Measurements from ENCODE around the gene CAMTA1.

CAMTA1 gene

GRCh38 chr1:7568901-7569524 is 783.8 kb downstream of the CAMTA1 start:
- H3K4me3 ChIP-seq (ENCODE audit: low read depth, low read length) = no peak overlapping the region
- TF ChIP-seq, protein P1, sequence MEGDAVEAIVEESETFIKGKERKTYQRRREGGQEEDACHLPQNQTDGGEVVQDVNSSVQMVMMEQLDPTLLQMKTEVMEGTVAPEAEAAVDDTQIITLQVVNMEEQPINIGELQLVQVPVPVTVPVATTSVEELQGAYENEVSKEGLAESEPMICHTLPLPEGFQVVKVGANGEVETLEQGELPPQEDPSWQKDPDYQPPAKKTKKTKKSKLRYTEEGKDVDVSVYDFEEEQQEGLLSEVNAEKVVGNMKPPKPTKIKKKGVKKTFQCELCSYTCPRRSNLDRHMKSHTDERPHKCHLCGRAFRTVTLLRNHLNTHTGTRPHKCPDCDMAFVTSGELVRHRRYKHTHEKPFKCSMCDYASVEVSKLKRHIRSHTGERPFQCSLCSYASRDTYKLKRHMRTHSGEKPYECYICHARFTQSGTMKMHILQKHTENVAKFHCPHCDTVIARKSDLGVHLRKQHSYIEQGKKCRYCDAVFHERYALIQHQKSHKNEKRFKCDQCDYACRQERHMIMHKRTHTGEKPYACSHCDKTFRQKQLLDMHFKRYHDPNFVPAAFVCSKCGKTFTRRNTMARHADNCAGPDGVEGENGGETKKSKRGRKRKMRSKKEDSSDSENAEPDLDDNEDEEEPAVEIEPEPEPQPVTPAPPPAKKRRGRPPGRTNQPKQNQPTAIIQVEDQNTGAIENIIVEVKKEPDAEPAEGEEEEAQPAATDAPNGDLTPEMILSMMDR (IDR thresholded peaks at IDR 0.05; ENCODE audit: borderline replicate concordance, insufficient read depth, low read depth, low read length) = no peak

DNA sequence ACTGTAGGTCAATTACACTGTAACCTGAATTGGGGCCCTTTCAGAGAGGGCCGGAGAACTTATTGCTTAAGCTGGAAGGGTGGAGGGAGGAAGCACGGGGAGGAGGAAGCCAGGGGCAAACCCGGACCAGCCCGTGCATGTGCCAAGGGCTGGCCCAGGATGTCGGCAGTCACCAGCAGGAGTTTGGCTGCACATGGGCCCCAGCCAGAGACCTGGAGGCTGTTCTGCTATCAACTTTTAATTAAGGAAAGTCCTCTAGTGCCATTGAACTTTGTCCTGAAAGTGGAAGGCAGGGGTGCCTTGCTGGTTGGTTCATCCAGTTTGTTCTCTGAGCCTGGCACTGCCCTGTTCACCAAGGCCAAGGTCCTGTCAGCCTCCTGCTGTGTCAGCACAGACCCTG is 785.1 kb downstream of the CAMTA1 start:
- no peak overlapping the region for H3K4me3 ChIP-seq (ENCODE audit: low read depth, low read length)
- TF ChIP-seq, protein P1 (IDR thresholded peaks at IDR 0.05; ENCODE audit: borderline replicate concordance, insufficient read depth, low read depth, low read length) = no peak

DNA sequence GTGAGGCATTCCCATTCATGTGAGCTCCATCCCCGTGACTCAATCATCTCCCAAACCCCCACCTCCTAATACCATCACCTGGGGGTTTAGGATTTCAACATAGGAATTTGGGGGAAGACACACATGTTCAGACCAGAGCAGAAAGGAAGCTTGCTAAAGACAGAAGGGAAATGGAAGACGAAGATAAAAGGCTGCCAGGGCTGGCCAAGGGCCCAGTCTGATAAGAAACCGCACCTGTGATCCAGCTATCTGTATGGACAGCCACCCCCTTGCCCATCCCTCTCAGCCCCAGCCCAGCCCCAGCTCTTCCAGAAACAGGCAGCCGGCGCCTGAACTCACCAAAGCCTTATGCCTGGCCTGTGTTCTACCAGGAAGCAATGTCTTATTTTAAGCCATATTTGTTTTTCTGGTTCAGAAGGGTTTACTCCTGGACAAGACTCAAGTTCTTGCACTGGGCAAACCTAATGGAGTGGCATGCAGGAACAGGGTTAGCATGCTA is 787.4 kb downstream of the CAMTA1 start:
- no peak overlapping the region for H3K4me3 ChIP-seq (ENCODE audit: low read depth, low read length)
- TF ChIP-seq, protein P1 (IDR thresholded peaks at IDR 0.05; ENCODE audit: borderline replicate concordance, insufficient read depth, low read depth, low read length) = no peak

- TF ChIP-seq, protein P1 (IDR thresholded peaks at IDR 0.05; ENCODE audit: borderline replicate concordance, insufficient read depth, low read depth, low read length) = no peak
- H3K4me3 ChIP-seq (ENCODE audit: low read depth, low read length) = no peak overlapping the region
Measured at GRCh38 chr1:7573481-7573880, 788.2 kb downstream of the CAMTA1 start.

DNA sequence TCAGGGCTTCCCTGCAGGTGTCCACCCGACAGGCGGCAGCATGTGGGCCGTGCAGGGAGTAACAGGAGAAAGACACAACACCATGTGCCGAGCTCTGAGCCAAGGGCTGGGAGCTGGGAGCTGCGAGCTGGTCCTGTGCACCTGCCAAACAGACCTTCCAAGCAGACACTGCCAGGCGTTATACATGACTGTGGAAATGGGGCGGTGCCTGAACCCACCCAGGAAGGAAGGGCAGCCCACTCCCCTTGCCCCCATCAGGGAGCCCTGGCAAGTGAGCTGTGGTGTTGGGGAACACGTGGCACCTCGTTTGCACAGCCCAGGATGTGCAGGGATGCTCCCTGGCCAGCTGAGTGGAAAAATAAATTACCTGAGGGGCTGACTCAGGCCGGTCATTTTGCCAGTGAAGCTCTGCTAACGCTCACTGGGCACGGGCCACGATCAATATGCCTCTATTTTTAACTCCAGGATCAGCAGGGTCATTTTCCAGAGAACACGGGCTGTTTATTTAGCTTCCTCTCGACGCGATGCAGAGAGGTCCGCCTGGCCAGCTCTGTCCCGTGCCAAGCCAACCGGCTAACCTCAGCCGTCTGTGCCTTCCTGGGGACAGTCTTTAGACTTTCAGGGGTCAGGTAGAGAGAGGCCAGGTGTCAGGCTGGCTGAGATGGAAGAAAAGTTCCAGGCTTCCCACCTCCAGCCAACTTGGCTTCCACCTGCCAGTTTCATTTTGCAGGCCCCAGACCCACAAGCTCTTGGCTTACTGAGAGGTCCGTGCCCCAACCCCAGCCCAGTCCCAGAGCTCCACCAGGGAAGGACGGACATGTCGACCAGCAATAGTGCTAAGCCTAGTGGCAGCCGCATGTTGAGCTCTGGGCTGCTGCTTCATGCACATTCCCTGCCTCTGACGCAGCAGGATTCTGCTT is 789.1 kb downstream of the CAMTA1 start:
- no peak overlapping the region for H3K4me3 ChIP-seq (ENCODE audit: low read depth, low read length)
- TF ChIP-seq, protein P1 (IDR thresholded peaks at IDR 0.05; ENCODE audit: borderline replicate concordance, insufficient read depth, low read depth, low read length) = no peak

DNA sequence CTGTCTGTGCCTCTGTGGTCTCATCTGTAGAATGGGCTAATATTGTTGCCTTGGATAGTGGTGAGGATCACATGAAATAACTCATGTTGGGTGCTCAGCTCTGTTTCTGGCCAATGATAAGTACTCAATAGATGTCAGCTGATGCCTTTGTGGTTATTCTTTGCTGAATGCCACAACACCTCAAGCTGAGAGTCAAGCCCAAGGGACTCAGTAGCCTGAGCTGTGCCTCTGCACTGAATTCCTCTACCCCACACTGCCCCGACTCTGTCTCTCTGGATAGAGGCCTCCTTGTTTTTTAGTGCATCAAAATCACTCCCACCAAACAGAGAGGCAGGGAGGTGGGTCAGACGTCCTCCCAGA is 789.8 kb downstream of the CAMTA1 start:
- TF ChIP-seq, protein P1 (IDR thresholded peaks at IDR 0.05; ENCODE audit: borderline replicate concordance, insufficient read depth, low read depth, low read length) = no peak
- H3K4me3 ChIP-seq (ENCODE audit: low read depth, low read length) = no peak overlapping the region
